Suprapubic skin (tissue), 4 donors: ENCODE results near the gene DNAJA2.

Experiments used
- CTCF ChIP-seq, 2 donors: fragments of 200-600 bp in 1 of 2; fragments of 450-650 bp in 1 of 2; sonication (generic) in 1 of 2; IDR thresholded peaks; one replicate each; pipeline ENCODE4 v1.5.1; 2016 to 2019; ENCODE audit warnings: antibody characterized with exemption in 2 of 2, mild to moderate bottlenecking in 1 of 2, moderate library complexity in 1 of 2
- EP300 ChIP-seq: sonication (generic); formaldehyde crosslinking; IDR thresholded peaks from one replicate; pipeline ENCODE4 v1.6.1; 2017; ENCODE audit warnings: antibody characterized with exemption
- POLR2A ChIP-seq, 2 donors: fragments of 450-650 bp; IDR thresholded peaks; one replicate each; pipeline ENCODE4 v1.6.1; 2017; ENCODE audit warnings: antibody characterized with exemption in 2 of 2, mild to moderate bottlenecking in 2 of 2, moderate library complexity in 2 of 2
- POLR2AphosphoS5 ChIP-seq, 3 donors: sonication (generic); formaldehyde crosslinking; IDR thresholded peaks; one replicate each; pipeline ENCODE4 v1.6.1; 2017; ENCODE audit warnings: antibody characterized with exemption in 3 of 3

DNA sequence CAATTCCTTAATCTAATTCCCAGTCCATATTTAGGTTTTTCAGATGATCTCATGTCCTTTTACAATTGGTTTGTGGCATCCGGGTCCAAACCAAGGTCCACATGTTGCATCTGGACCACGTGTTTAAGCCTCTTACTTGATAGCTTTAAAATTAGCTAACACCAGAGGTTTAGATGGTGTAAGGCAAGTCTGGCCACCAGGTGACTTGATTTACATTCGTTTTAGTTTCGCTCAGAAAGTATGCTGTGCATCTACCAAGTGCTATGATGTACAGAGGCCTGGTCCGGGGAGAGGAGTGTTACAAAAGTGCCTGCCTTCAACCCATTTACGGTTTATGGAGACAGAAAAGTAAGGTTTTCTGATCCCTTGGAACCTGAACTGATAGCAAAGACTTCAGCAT, 878 bp upstream of the DNAJA2 start:
- TF ChIP-seq POLR2AphosphoS5 (IDR thresholded peaks at IDR 0.05), result no peak
- no peak for TF ChIP-seq CTCF (IDR thresholded peaks at IDR 0.05)
- TF ChIP-seq POLR2A (IDR thresholded peaks at IDR 0.05), result no peak
- TF ChIP-seq EP300, result no peak
